GM19463 (cell line): ENCODE data around the gene ANKRD23.
A peak's percentile ranks its signal among the peaks of the same experiment; 100 is the strongest.

Experiments
- ATAC-seq: cut with Tn5 transposase; IDR thresholded peaks from one replicate; pipeline ENCODE4 v1.9.1; 2021; ENCODE audit warnings: mild to moderate bottlenecking, moderate library complexity; ENCODE audit not compliant: unreplicated experiment

ANKRD23 gene

GRCh38 chr2:96839875-96840850 is 3.7 kb downstream of the ANKRD23 start:
- no peak for ATAC-seq

- ATAC-seq: peak; percentile 80
These were observed 4.4 kb downstream of the ANKRD23 start for GRCh38 chr2:96839293-96839874.

- no peak for ATAC-seq
These were observed 5.2 kb downstream of the ANKRD23 start for GRCh38 chr2:96838345-96839292.

- no peak for ATAC-seq
These were observed 6.2 kb downstream of the ANKRD23 start for GRCh38 chr2:96837575-96837974.

GRCh38 chr2:96835830-96836229 is 8.0 kb downstream of the ANKRD23 start:
- ATAC-seq: no peak

GRCh38 chr2:96832754-96833507 is 10.9 kb downstream of the ANKRD23 start:
- no peak for ATAC-seq

- ATAC-seq: no peak
These were observed 11.4 kb downstream of the ANKRD23 start for GRCh38 chr2:96832408-96832753.

- ATAC-seq: no peak
These were observed 12.1 kb downstream of the ANKRD23 start for GRCh38 chr2:96831679-96832078.

- ATAC-seq: no peak
These were observed 13.7 kb downstream of the ANKRD23 start for GRCh38 chr2:96830044-96830562.

- ATAC-seq: no peak
These were observed 14.9 kb downstream of the ANKRD23 start for GRCh38 chr2:96828874-96829273.

- ATAC-seq: no peak
These were observed 15.4 kb downstream of the ANKRD23 start for GRCh38 chr2:96828436-96828835.

GRCh38 chr2:96826546-96827278 is 17.1 kb downstream of the ANKRD23 start:
- no peak for ATAC-seq

GRCh38 chr2:96825057-96825456 is 18.8 kb downstream of the ANKRD23 start:
- ATAC-seq: no peak

GRCh38 chr2:96824079-96824870 is 19.5 kb downstream of the ANKRD23 start:
- ATAC-seq: no peak

- ATAC-seq: no peak
These were observed 20.6 kb downstream of the ANKRD23 start for GRCh38 chr2:96823198-96823597.

- no peak for ATAC-seq
These were observed 21.0 kb downstream of the ANKRD23 start for GRCh38 chr2:96822786-96823185.

- no peak for ATAC-seq
These were observed 22.6 kb downstream of the ANKRD23 start for GRCh38 chr2:96821113-96821675.

GRCh38 chr2:96819876-96820511 is 23.8 kb downstream of the ANKRD23 start:
- no peak for ATAC-seq
